SW480 (cell line): ENCODE measurements around the gene PUM1.
"Not testable (repeated sequence)": the region's sequence is repeated elsewhere in the genome, so short reads cannot be mapped to it uniquely, and the experiment has no call there.

ENCODE experiments used
- DNase-seq: peaks from one replicate; pipeline ENCODE4 v3.0.0-alpha.2; 2016; ENCODE audit warnings: low spot score

Gene PUM1

GRCh38 chr1:31065310-31066217, at the start of gene PUM1:
PUM1 (minus strand) TSS chr1:31065717; CDS start chr1:31059566, 6,151 bp downstream.
- DNase-seq: peak; percentile 97

GRCh38 chr1:31112266-31112935, 46.9 kb upstream of the PUM1 start:
- DNase-seq: no peak

GRCh38 chr1:31111290-31111951, 45.9 kb upstream of the PUM1 start:
- no peak for DNase-seq

- no peak for DNase-seq
These were observed 45.3 kb upstream of the PUM1 start for GRCh38 chr1:31110846-31111245.

GRCh38 chr1:31108861-31109260, 43.3 kb upstream of the PUM1 start:
- no peak for DNase-seq

GRCh38 chr1:31105646-31106045, 40.1 kb upstream of the PUM1 start:
- DNase-seq: no peak

- no peak for DNase-seq
These were observed 37.0 kb upstream of the PUM1 start for GRCh38 chr1:31102501-31102950.

GRCh38 chr1:31101147-31101502, 35.6 kb upstream of the PUM1 start:
- DNase-seq: no peak

- no peak for DNase-seq
These were observed 33.9 kb upstream of the PUM1 start for GRCh38 chr1:31099293-31100032.

- no peak for DNase-seq
These were observed 30.5 kb upstream of the PUM1 start for GRCh38 chr1:31095985-31096384.

GRCh38 chr1:31095298-31095981, 29.9 kb upstream of the PUM1 start:
- DNase-seq: no peak

GRCh38 chr1:31088081-31088480, 22.6 kb upstream of the PUM1 start:
- not testable (repeated sequence) for DNase-seq

GRCh38 chr1:31084782-31085569, 19.5 kb upstream of the PUM1 start:
- DNase-seq: no peak

- DNase-seq: no peak
These were observed 16.9 kb upstream of the PUM1 start for GRCh38 chr1:31082385-31082784.

GRCh38 chr1:31073044-31073443, 7.5 kb upstream of the PUM1 start:
- DNase-seq: peak; percentile 28

GRCh38 chr1:31072304-31072746, 6.8 kb upstream of the PUM1 start:
- DNase-seq: no peak

GRCh38 chr1:31069392-31069791, 3.9 kb upstream of the PUM1 start:
- no peak for DNase-seq

GRCh38 chr1:31064718-31065309, 703 bp downstream of the PUM1 start:
- peak; percentile 20 for DNase-seq

- no peak for DNase-seq
These were observed 1.3 kb downstream of the PUM1 start for GRCh38 chr1:31064111-31064717.

GRCh38 chr1:31063631-31064030, 1.9 kb downstream of the PUM1 start:
- DNase-seq: no peak
